ENCODE results near the gene RAP1GAP2.

The RAP1GAP2 gene

DNA sequence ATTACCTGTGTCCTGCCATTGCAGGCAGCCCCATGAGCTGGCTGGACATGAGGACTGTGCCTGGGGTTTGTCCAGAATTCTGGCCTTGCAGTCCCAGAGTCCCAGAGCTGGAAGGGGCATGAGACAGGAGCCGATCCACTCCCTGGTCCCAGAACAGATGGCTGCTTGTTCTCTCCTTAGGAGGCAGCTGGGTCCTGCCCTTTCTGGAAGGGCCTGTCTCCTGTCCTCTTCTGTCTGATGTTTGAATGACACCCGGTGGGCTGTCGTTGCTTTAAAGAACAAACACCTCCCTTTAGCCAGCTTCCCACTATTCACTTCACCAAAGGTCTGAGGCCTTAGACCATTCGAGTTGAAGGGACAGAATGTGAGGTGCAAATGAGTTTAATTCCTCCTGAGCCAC lies 63.8 kb downstream of the RAP1GAP2 start:
- Histone ChIP-seq H3K9ac (ENCODE audit: low read depth, low read length) (no peak overlapping the region), H3K27me3 (ENCODE audit: insufficient read depth, low read length) (peaks cover 3% of the 10 kb centered on the region), H3K4me3 (ENCODE audit: low read length) (no peak overlapping the region), H3K27ac (ENCODE audit: low read length) (no peak overlapping the region), H3K9me3 (ENCODE audit: insufficient read depth, low read depth, low read length) (no peaks in the 10 kb centered on the region), H3K4me1 (ENCODE audit: insufficient read depth, low read length) (peaks cover 18% of the 10 kb centered on the region; the same call in 1 of the 2 replicates), H3K36me3 (ENCODE audit: insufficient read depth, low read depth, low read length) (no peaks in the 10 kb centered on the region)

- Histone ChIP-seq H3K9ac (ENCODE audit: low read depth, low read length) (no peak overlapping the region), H3K9me3 (ENCODE audit: insufficient read depth, low read depth, low read length) (no peaks in the 10 kb centered on the region), H3K27me3 (ENCODE audit: insufficient read depth, low read length) (no peaks in the 10 kb centered on the region), H3K4me3 (ENCODE audit: low read length) (no peak overlapping the region), H3K36me3 (ENCODE audit: insufficient read depth, low read depth, low read length) (no peaks in the 10 kb centered on the region), H3K27ac (ENCODE audit: low read length) (no peak overlapping the region), H3K4me1 (ENCODE audit: insufficient read depth, low read length) (peaks cover 16% of the 10 kb centered on the region; the same call in 1 of the 2 replicates)
Measured at GRCh38 chr17:2860883-2861282, 64.6 kb downstream of the RAP1GAP2 start.

- H3K27ac ChIP-seq (ENCODE audit: low read length), result no peak overlapping the region
- H3K4me3 ChIP-seq (ENCODE audit: low read length), result no peak overlapping the region
- H3K36me3 ChIP-seq (ENCODE audit: insufficient read depth, low read depth, low read length), result no peaks in the 10 kb centered on the region
- H3K9me3 ChIP-seq (ENCODE audit: insufficient read depth, low read depth, low read length), result no peaks in the 10 kb centered on the region
- no peak overlapping the region for H3K9ac ChIP-seq (ENCODE audit: low read depth, low read length)
- H3K27me3 ChIP-seq (ENCODE audit: insufficient read depth, low read length), result no peaks in the 10 kb centered on the region
- H3K4me1 ChIP-seq (ENCODE audit: insufficient read depth, low read length), result peaks cover 4% of the 10 kb centered on the region
Measured at GRCh38 chr17:2862197-2862596, 66.0 kb downstream of the RAP1GAP2 start.

DNA sequence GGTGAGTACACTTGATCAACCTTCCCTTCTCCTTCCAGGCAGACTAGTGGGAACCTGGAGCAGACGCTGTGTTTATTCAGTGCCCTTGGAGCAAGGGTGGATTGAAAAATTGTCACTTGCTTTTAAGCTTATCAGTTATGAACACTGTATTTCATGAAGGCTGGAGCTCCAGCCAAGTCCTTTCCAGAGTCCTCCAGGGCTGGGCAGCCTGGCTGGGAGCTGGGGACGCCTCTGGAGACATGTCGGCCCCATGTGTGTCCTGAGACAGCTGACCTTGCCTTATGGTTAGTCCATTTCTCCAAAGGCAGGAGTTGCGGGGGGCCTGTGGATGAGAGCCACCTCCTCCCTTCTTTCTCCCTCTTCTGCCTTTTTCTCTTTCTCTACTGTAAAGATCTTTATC lies 67.0 kb downstream of the RAP1GAP2 start:
- Histone ChIP-seq H3K27me3 (ENCODE audit: insufficient read depth, low read length) (no peaks in the 10 kb centered on the region), H3K9ac (ENCODE audit: low read depth, low read length) (no peak overlapping the region), H3K4me3 (ENCODE audit: low read length) (no peak overlapping the region), H3K36me3 (ENCODE audit: insufficient read depth, low read depth, low read length) (no peaks in the 10 kb centered on the region), H3K27ac (ENCODE audit: low read length) (no peak overlapping the region), H3K4me1 (ENCODE audit: insufficient read depth, low read length) (peaks cover 9% of the 10 kb centered on the region), H3K9me3 (ENCODE audit: insufficient read depth, low read depth, low read length) (no peaks in the 10 kb centered on the region)

GRCh38 chr17:2865228-2865627 lies 69.0 kb downstream of the RAP1GAP2 start:
- Histone ChIP-seq H3K36me3 (ENCODE audit: insufficient read depth, low read depth, low read length) (no peaks in the 10 kb centered on the region), H3K27ac (ENCODE audit: low read length) (no peak overlapping the region)

GRCh38 chr17:2867441-2868424 lies 71.5 kb downstream of the RAP1GAP2 start:
- H3K27me3 ChIP-seq (ENCODE audit: insufficient read depth, low read length), result no peaks in the 10 kb centered on the region
- peaks cover 26% of the 10 kb centered on the region for H3K4me1 ChIP-seq (ENCODE audit: insufficient read depth, low read length)
- no peaks in the 10 kb centered on the region for H3K9me3 ChIP-seq (ENCODE audit: insufficient read depth, low read depth, low read length)
- H3K4me3 ChIP-seq (ENCODE audit: low read length), result peak overlapping the region; percentile 35; the same call in 1 of the 2 replicates
- H3K9ac ChIP-seq (ENCODE audit: low read depth, low read length), result peak overlapping the region; percentile 43; the same call in 1 of the 2 replicates
- no peak overlapping the region for H3K27ac ChIP-seq (ENCODE audit: low read length)
- no peaks in the 10 kb centered on the region for H3K36me3 ChIP-seq (ENCODE audit: insufficient read depth, low read depth, low read length)

More at GRCh38 chr17:2865228-2865627, 69.0 kb downstream of the RAP1GAP2 start:
- Histone ChIP-seq H3K4me3 (ENCODE audit: low read length) (no peak overlapping the region), H3K9ac (ENCODE audit: low read depth, low read length) (no peak overlapping the region), H3K9me3 (ENCODE audit: insufficient read depth, low read depth, low read length) (no peaks in the 10 kb centered on the region), H3K27me3 (ENCODE audit: insufficient read depth, low read length) (no peaks in the 10 kb centered on the region), H3K4me1 (ENCODE audit: insufficient read depth, low read length) (peaks cover 11% of the 10 kb centered on the region)

GRCh38 chr17:2869604-2870003 lies 73.4 kb downstream of the RAP1GAP2 start:
- no peaks in the 10 kb centered on the region for H3K27me3 ChIP-seq (ENCODE audit: insufficient read depth, low read length)
- no peak overlapping the region for H3K4me3 ChIP-seq (ENCODE audit: low read length)
- H3K9me3 ChIP-seq (ENCODE audit: insufficient read depth, low read depth, low read length), result no peaks in the 10 kb centered on the region
- H3K4me1 ChIP-seq (ENCODE audit: insufficient read depth, low read length), result peaks cover 31% of the 10 kb centered on the region
- no peaks in the 10 kb centered on the region for H3K36me3 ChIP-seq (ENCODE audit: insufficient read depth, low read depth, low read length)
- H3K9ac ChIP-seq (ENCODE audit: low read depth, low read length), result no peak overlapping the region
- no peak overlapping the region for H3K27ac ChIP-seq (ENCODE audit: low read length)

DNA sequence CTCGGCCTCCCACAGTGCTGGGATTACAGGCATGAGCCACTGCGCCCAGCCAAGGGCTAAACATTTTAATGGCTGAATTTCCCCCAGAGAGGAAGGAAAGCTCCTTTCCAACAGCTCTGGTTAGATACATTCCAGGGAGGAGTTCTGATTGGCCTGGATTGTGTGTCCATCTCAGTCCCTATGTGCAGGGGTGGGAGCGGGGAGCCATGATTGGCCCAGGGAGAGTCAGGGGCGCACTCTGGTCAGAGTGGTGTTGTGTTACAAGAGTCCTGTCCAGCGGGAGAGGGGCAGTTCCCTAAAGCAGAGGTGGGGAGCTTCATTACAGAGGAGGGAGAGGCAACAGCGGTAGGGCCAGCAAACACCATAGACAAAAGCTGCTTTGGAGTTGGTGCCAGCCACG lies 75.0 kb downstream of the RAP1GAP2 start:
- peak overlapping the region; percentile 57; the same call in 1 of the 2 replicates for H3K9ac ChIP-seq (ENCODE audit: low read depth, low read length)
- H3K4me1 ChIP-seq (ENCODE audit: insufficient read depth, low read length), result peaks cover 42% of the 10 kb centered on the region
- H3K27ac ChIP-seq (ENCODE audit: low read length), result peak overlapping the region; percentile 13
- peak overlapping the region; percentile 50; the same call in 1 of the 2 replicates for H3K4me3 ChIP-seq (ENCODE audit: low read length)
- no peaks in the 10 kb centered on the region for H3K27me3 ChIP-seq (ENCODE audit: insufficient read depth, low read length)
- no peaks in the 10 kb centered on the region for H3K9me3 ChIP-seq (ENCODE audit: insufficient read depth, low read depth, low read length)
- H3K36me3 ChIP-seq (ENCODE audit: insufficient read depth, low read depth, low read length), result no peaks in the 10 kb centered on the region

- Histone ChIP-seq H3K4me1 (ENCODE audit: insufficient read depth, low read length) (peaks cover 46% of the 10 kb centered on the region), H3K27ac (ENCODE audit: low read length) (peak overlapping the region; percentile 13), H3K27me3 (ENCODE audit: insufficient read depth, low read length) (no peaks in the 10 kb centered on the region), H3K4me3 (ENCODE audit: low read length) (peak overlapping the region; percentile 50; the same call in 1 of the 2 replicates), H3K9me3 (ENCODE audit: insufficient read depth, low read depth, low read length) (no peaks in the 10 kb centered on the region), H3K36me3 (ENCODE audit: insufficient read depth, low read depth, low read length) (no peaks in the 10 kb centered on the region), H3K9ac (ENCODE audit: low read depth, low read length) (peak overlapping the region; percentile 57; the same call in 1 of the 2 replicates)
Measured at GRCh38 chr17:2871720-2872119, 75.5 kb downstream of the RAP1GAP2 start.

DNA sequence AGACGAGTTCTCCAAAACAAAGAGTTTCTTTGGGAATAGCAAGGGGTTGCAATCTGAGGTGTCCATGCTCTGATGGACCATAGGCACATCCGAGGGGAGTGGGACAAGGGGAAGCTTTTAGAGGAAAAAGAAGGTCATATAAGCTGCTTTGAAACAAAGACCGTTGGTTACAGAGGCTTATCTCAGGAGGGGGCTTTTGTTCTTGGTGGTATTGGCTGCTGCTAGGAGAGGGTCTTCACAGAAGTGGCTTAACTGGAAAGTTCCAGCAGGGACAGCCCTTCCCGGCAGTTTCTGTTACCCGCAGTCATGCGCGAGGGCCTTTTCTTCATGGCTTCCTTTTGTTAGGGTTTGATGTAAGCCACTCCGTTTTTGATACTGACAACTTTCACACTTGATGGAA lies 76.0 kb downstream of the RAP1GAP2 start:
- Histone ChIP-seq H3K36me3 (ENCODE audit: insufficient read depth, low read depth, low read length) (no peaks in the 10 kb centered on the region), H3K9me3 (ENCODE audit: insufficient read depth, low read depth, low read length) (no peaks in the 10 kb centered on the region), H3K4me3 (ENCODE audit: low read length) (peak overlapping the region; percentile 28; the same call in 1 of the 2 replicates), H3K27ac (ENCODE audit: low read length) (no peak overlapping the region), H3K9ac (ENCODE audit: low read depth, low read length) (peak overlapping the region; percentile 53; the same call in 1 of the 2 replicates), H3K4me1 (ENCODE audit: insufficient read depth, low read length) (peaks cover 45% of the 10 kb centered on the region), H3K27me3 (ENCODE audit: insufficient read depth, low read length) (no peaks in the 10 kb centered on the region)

DNA sequence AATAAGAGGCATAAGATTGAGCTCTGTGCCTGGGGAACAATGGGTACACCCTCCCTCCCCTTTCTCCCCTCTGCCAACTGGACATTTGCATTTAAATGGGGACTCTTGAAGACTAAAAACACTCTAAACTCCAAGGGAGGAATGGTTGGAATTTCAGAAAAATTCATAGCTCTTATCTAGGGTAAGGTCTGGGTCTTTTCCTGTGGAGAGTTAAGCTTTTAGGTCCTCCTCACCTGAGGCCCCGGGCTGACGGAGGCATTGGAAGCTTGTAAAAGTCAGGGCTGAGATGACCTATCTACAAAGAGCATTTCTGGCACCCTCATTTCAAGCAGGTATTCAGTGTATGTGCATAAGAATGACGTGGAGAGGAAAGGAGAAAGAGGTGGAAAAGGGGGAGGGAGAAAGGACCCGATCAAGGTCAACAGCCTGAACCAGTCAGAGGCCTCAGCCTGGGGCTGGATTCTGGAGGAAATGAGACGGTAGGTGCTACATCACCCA lies 78.0 kb downstream of the RAP1GAP2 start:
- H3K9ac ChIP-seq (ENCODE audit: low read depth, low read length), result peak overlapping the region; percentile 71; the same call in 1 of the 2 replicates
- H3K4me3 ChIP-seq (ENCODE audit: low read length), result peak overlapping the region; percentile 21; the same call in 1 of the 2 replicates
- H3K27me3 ChIP-seq (ENCODE audit: insufficient read depth, low read length), result no peaks in the 10 kb centered on the region
- peaks cover 35% of the 10 kb centered on the region for H3K4me1 ChIP-seq (ENCODE audit: insufficient read depth, low read length)
- H3K36me3 ChIP-seq (ENCODE audit: insufficient read depth, low read depth, low read length), result no peaks in the 10 kb centered on the region
- H3K9me3 ChIP-seq (ENCODE audit: insufficient read depth, low read depth, low read length), result no peaks in the 10 kb centered on the region
- peak overlapping the region; percentile 80 for H3K27ac ChIP-seq (ENCODE audit: low read length)

Data from iPS-20b (cell line).